OCI-LY7 (cell line): ENCODE results near the gene MIA. TPM values are rescaled to one million over a fixed set of nuclear protein-coding genes. Genes with fewer than 3 reads are reported as not detected.

Experiments used
- BruUV-seq: library from RNA; stranded (reverse); fragments of 400-500 nt; replicated peaks from 2 replicates; lab custom pipeline; 2021; lab: Mats Ljungman, UMichigan
- CTCF ChIA-PET: fragments of 300-600 bp; sonication (Branson Sonifier 250); formaldehyde crosslinking; loops from one replicate; lab custom pipeline; 2022; ENCODE audit warnings: antibody characterized with exemption; ENCODE audit not compliant: unreplicated experiment; lab: Charles Lee
- POLR2A ChIA-PET: fragments of 300-600 bp; sonication (Branson Sonifier 250); formaldehyde crosslinking; loops from one replicate; lab custom pipeline; 2022; ENCODE audit warnings: antibody characterized with exemption; lab: Charles Lee
- DNase-seq: peaks from one replicate; pipeline ENCODE4 v3.0.0-alpha.2; 2015; ENCODE audit warnings: low spot score
- H2AFZ ChIP-seq: fragments of 200-600 bp; sonication (generic), shearing (Covaris generic); 2 replicates; pipeline ENCODE4 v1.6.1; 2014; ENCODE audit warnings: mild to moderate bottlenecking, antibody characterized with exemption, low read length, moderate library complexity
- H3K27ac ChIP-seq: fragments of 200-600 bp; sonication (generic); 2 replicates; pipeline ENCODE4 v1.5.1; 2014; ENCODE audit warnings: mixed run types, low read depth, mild to moderate bottlenecking, moderate library complexity, low read length, inconsistent platforms; ENCODE audit not compliant: poor library complexity, severe bottlenecking
- H3K36me3 ChIP-seq: fragments of 200-600 bp; sonication (generic); 2 replicates; pipeline ENCODE4 v1.6.1; 2014; ENCODE audit warnings: mild to moderate bottlenecking, antibody characterized with exemption, low read length, moderate library complexity, mixed read lengths; ENCODE audit not compliant: insufficient read depth
- H3K4me1 ChIP-seq: fragments of 200-600 bp; sonication (generic); 2 replicates; pipeline ENCODE4 v1.5.1; 2014; ENCODE audit warnings: mild to moderate bottlenecking, low read length; ENCODE audit not compliant: insufficient read depth, poor library complexity, severe bottlenecking
- H3K4me2 ChIP-seq: fragments of 200-600 bp; sonication (generic); 2 replicates; pipeline ENCODE4 v1.6.1; 2014; ENCODE audit warnings: mild to moderate bottlenecking, low read length
- H3K4me3 ChIP-seq: fragments of 200-600 bp; sonication (generic); 2 replicates; pipeline ENCODE4 v1.5.1; 2014; ENCODE audit warnings: mild to moderate bottlenecking, low read depth, low read length; ENCODE audit not compliant: poor library complexity, severe bottlenecking
- H3K79me2 ChIP-seq: fragments of 200-600 bp; sonication (generic); 2 replicates; pipeline ENCODE4 v1.6.1; 2016; ENCODE audit warnings: low read depth, mild to moderate bottlenecking, low read length, moderate library complexity, mixed read lengths; ENCODE audit not compliant: insufficient read depth
- H3K9me2 ChIP-seq: fragments of 200-600 bp; sonication (generic); 2 replicates; pipeline ENCODE4 v1.6.1; 2016; ENCODE audit warnings: mild to moderate bottlenecking, low read length, mixed read lengths; ENCODE audit not compliant: insufficient read depth
- H3K9me3 ChIP-seq: fragments of 200-600 bp; sonication (generic); 2 replicates; pipeline ENCODE4 v1.6.1; 2014; ENCODE audit warnings: mild to moderate bottlenecking, mixed run types, low read length, mixed read lengths
- H4K20me1 ChIP-seq: fragments of 200-600 bp; sonication (generic); 2 replicates; pipeline ENCODE4 v1.6.1; 2014; ENCODE audit warnings: mild to moderate bottlenecking, antibody characterized with exemption, low read length, moderate library complexity, mixed read lengths; ENCODE audit not compliant: insufficient read depth
- CTCF ChIP-seq: fragments of 200-600 bp; sonication (generic); conservative IDR thresholded peaks from 2 replicates; pipeline ENCODE4 v1.5.1; 2014; ENCODE audit warnings: mild to moderate bottlenecking, antibody characterized with exemption, low read length, moderate library complexity, mixed read lengths
- EZH2phosphoT487 ChIP-seq: fragments of 200-600 bp; sonication (generic); IDR thresholded peaks from 2 replicates; pipeline ENCODE4 v1.6.1; 2018; ENCODE audit warnings: low read depth, borderline replicate concordance, mild to moderate bottlenecking, mixed run types, antibody characterized with exemption, low read length, moderate library complexity, mixed read lengths
- intact Hi-C: fragments of 100-400 bp; cut with micrococcal nuclease; formaldehyde crosslinking; loops from one replicate; pipeline ENCODE4 v1.10.0; 2022; ENCODE audit not compliant: unreplicated experiment
- total RNA-seq, 2 experiments: library from RNA; depleted of rRNA in 1 of 2; stranded (reverse); fragments of >200 nt in 1 of 2; shearing (Covaris generic) in 1 of 2; gene quantifications; 2 replicates each; pipeline ENCODE4 v1.2.3, GENCODE V29; 2014 to 2022

MIA gene
- total RNA-seq, 2 experiments from 2014 or later = not detected

GRCh38 chr19:40807147-40808020 is 32.1 kb downstream of the MIA start:
- H2AFZ ChIP-seq = no peak overlapping the region
- no peaks in the 10 kb centered on the region for H3K9me2 ChIP-seq
- H3K36me3 ChIP-seq = peaks cover 76% of the 10 kb centered on the region
- H3K4me3 ChIP-seq = no peak overlapping the region
- peak overlapping the region; percentile 18; the same call in 1 of the 2 replicates for H3K4me2 ChIP-seq
- DNase-seq = peak; percentile 48
- TF ChIP-seq EZH2phosphoT487 (no peak), CTCF (peak; percentile 55)
- H3K4me1 ChIP-seq = peaks cover 60% of the 10 kb centered on the region
- no peaks in the 10 kb centered on the region for H3K9me3 ChIP-seq
- no peak overlapping the region for H3K27ac ChIP-seq
- ChIA-PET POLR2A (no interaction called here), CTCF (interaction anchor here (1.0 kb wide), 1 partner anchor 54 kb away, joined by 4 read pairs; no protein-coding TSS in a partner anchor)
- H4K20me1 ChIP-seq = peaks cover 21% of the 10 kb centered on the region; the same call in 1 of the 2 replicates
- no TSS peak for BruUV-seq
- H3K79me2 ChIP-seq = peaks cover 41% of the 10 kb centered on the region; the same call in 1 of the 2 replicates
- intact Hi-C loops = loop anchor here (1.0 kb wide), 1 partner anchor 144 kb away; no protein-coding TSS in a partner anchor

- TF ChIP-seq CTCF (no peak), EZH2phosphoT487 (no peak)
- H3K9me2 ChIP-seq = no peaks in the 10 kb centered on the region
- H3K4me1 ChIP-seq = peaks cover 54% of the 10 kb centered on the region
- CTCF ChIA-PET = interaction anchor here (1.0 kb wide), 1 partner anchor 54 kb away, joined by 4 read pairs; no protein-coding TSS in a partner anchor
- intact Hi-C loops = no loop called here
- no peaks in the 10 kb centered on the region for H3K9me3 ChIP-seq
- BruUV-seq = TSS peak; percentile 55
- no peak overlapping the region for H3K4me3 ChIP-seq
- H2AFZ ChIP-seq = no peak overlapping the region
- DNase-seq = no peak
- H4K20me1 ChIP-seq = peaks cover 18% of the 10 kb centered on the region; the same call in 1 of the 2 replicates
- peaks cover 36% of the 10 kb centered on the region; the same call in 1 of the 2 replicates for H3K79me2 ChIP-seq
- H3K36me3 ChIP-seq = peaks cover 71% of the 10 kb centered on the region
- H3K4me2 ChIP-seq = no peak overlapping the region
- no peak overlapping the region for H3K27ac ChIP-seq
- POLR2A ChIA-PET = no interaction called here
Observed at GRCh38 chr19:40808021-40808325, 32.7 kb downstream of the MIA start.

DNA sequence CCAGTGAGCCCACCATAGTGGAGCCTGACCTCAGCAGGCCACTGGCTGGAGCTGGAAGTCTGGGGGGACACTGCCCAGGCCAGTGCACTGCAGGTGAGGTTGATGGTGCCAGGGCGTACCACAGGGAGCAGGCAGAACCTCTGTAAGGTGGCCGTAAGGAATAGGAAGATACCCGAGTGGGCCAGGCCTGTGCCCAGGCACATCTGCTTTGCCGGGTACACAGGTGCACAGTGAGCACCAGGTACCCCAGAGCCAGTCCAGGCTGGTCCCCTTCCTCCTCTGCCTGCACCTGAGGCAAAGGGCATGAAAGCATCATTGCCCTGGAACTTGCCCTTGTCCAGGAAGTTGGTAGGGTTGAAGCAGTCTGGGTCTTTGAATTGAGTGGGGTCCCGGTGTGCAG is 33.2 kb downstream of the MIA start:
- Histone ChIP-seq H3K36me3 (peaks cover 66% of the 10 kb centered on the region), H3K9me2 (no peaks in the 10 kb centered on the region), H3K27ac (no peak overlapping the region), H3K79me2 (peaks cover 30% of the 10 kb centered on the region; the same call in 1 of the 2 replicates), H2AFZ (no peak overlapping the region), H3K4me1 (peaks cover 49% of the 10 kb centered on the region), H3K4me3 (no peak overlapping the region), H4K20me1 (peaks cover 15% of the 10 kb centered on the region; the same call in 1 of the 2 replicates), H3K9me3 (no peaks in the 10 kb centered on the region), H3K4me2 (no peak overlapping the region)
- ChIA-PET POLR2A (no interaction called here), CTCF (no interaction called here)
- BruUV-seq = no TSS peak
- intact Hi-C loops = no loop called here
- TF ChIP-seq EZH2phosphoT487 (no peak), CTCF (no peak)
- DNase-seq = no peak
